NCI-H2196 (cell line): ENCODE measurements around the gene MAPKAP1.
"Not testable (repeated sequence)": the region's sequence is repeated elsewhere in the genome, so short reads cannot be mapped to it uniquely, and the experiment has no call there.

ENCODE experiments used
- DNase-seq: peaks from one replicate; lab custom pipeline; 2025; ENCODE audit not compliant: unreplicated experiment; lab: John Stamatoyannopoulos, UW

The MAPKAP1 gene

GRCh38 chr9:125609744-125610143 lies 97.3 kb downstream of the MAPKAP1 start:
- no peak for DNase-seq

GRCh38 chr9:125608489-125609224 lies 98.4 kb downstream of the MAPKAP1 start:
- no peak for DNase-seq

- no peak for DNase-seq
Observed at GRCh38 chr9:125604196-125604595, 102.8 kb downstream of the MAPKAP1 start.

- no peak for DNase-seq
Observed at GRCh38 chr9:125603478-125604021, 103.5 kb downstream of the MAPKAP1 start.

GRCh38 chr9:125601961-125602360 lies 105.0 kb downstream of the MAPKAP1 start:
- DNase-seq: no peak

GRCh38 chr9:125600194-125600593 lies 106.8 kb downstream of the MAPKAP1 start:
- no peak for DNase-seq

GRCh38 chr9:125594223-125594610 lies 112.8 kb downstream of the MAPKAP1 start:
- DNase-seq: no peak

GRCh38 chr9:125593581-125594222 lies 113.3 kb downstream of the MAPKAP1 start:
- no peak for DNase-seq

- no peak for DNase-seq
Observed at GRCh38 chr9:125591888-125592287, 115.1 kb downstream of the MAPKAP1 start.

GRCh38 chr9:125591245-125591644 lies 115.8 kb downstream of the MAPKAP1 start:
- no peak for DNase-seq

- no peak for DNase-seq
Observed at GRCh38 chr9:125589287-125589686, 117.7 kb downstream of the MAPKAP1 start.

- no peak for DNase-seq
Observed at GRCh38 chr9:125587819-125588460, 119.1 kb downstream of the MAPKAP1 start.

GRCh38 chr9:125586172-125586511 lies 120.9 kb downstream of the MAPKAP1 start:
- DNase-seq: no peak

- no peak for DNase-seq
Observed at GRCh38 chr9:125585503-125586171, 121.4 kb downstream of the MAPKAP1 start.

- no peak for DNase-seq
Observed at GRCh38 chr9:125580701-125581286, 126.2 kb downstream of the MAPKAP1 start.

GRCh38 chr9:125579030-125579932 lies 127.7 kb downstream of the MAPKAP1 start:
- DNase-seq: no peak

- no peak for DNase-seq
Observed at GRCh38 chr9:125574126-125574877, 132.7 kb downstream of the MAPKAP1 start.

- DNase-seq: not testable (repeated sequence)
Observed at GRCh38 chr9:125572461-125572860, 134.5 kb downstream of the MAPKAP1 start.

GRCh38 chr9:125571824-125572223 lies 135.2 kb downstream of the MAPKAP1 start:
- peak; percentile 8 for DNase-seq
